HepG2 (cell line): ENCODE data around the gene HNRNPL. TPM values are rescaled to one million over a fixed set of nuclear protein-coding genes. Genes with fewer than 3 reads are reported as not detected.

ENCODE experiments used
- BATF2 ChIP-seq: sonication (generic); formaldehyde crosslinking; IDR thresholded peaks from 2 replicates; pipeline ENCODE4 v1.8.0; 2022; ENCODE audit warnings: mild to moderate bottlenecking, missing genetic modification reagents, moderate library complexity
- ETV6 ChIP-seq: sonication (generic); formaldehyde crosslinking; conservative IDR thresholded peaks from 2 replicates; pipeline ENCODE4 v1.4.0; 2020; ENCODE audit warnings: missing genetic modification reagents
- GATA4 ChIP-seq: sonication (generic); IDR thresholded peaks from 2 replicates; pipeline ENCODE4 v1.6.1; 2016; ENCODE audit warnings: antibody characterized with exemption, low read depth, borderline replicate concordance
- KAT7 ChIP-seq: IDR thresholded peaks from 2 replicates; pipeline ENCODE4 v1.6.1; 2018; ENCODE audit warnings: borderline replicate concordance, missing compliant biosample characterization
- KDM1A ChIP-seq: IDR thresholded peaks from 2 replicates; pipeline ENCODE4 v1.6.1; 2016; ENCODE audit warnings: missing compliant biosample characterization
- MTA3 ChIP-seq: sonication (generic); formaldehyde crosslinking; IDR thresholded peaks from 2 replicates; pipeline ENCODE4 v1.4.0; 2020; ENCODE audit warnings: missing genetic modification reagents
- NBN ChIP-seq: fragments of 450-650 bp; conservative IDR thresholded peaks from 2 replicates; pipeline ENCODE4 v1.6.1; 2017
- POLR2AphosphoS2 ChIP-seq: IDR thresholded peaks from 2 replicates; pipeline ENCODE4 v1.6.1; 2011; ENCODE audit warnings: low read depth, low read length, improper control_type of control experiment
- PREB ChIP-seq: sonication (generic); formaldehyde crosslinking; IDR thresholded peaks from 2 replicates; pipeline ENCODE4 v1.4.0; 2020; ENCODE audit warnings: missing genetic modification reagents
- SOX6 ChIP-seq, 2 experiments: fragments of 450-650 bp in 1 of 2; sonication (generic) in 1 of 2; formaldehyde crosslinking in 1 of 2; IDR thresholded peaks; 2 replicates each; pipeline versions ENCODE4 v1.4.0 to v1.6.1; 2017 to 2020; ENCODE audit warnings: antibody characterized with exemption in 1 of 2, mild to moderate bottlenecking in 1 of 2, missing genetic modification reagents in 1 of 2
- SRSF1 ChIP-seq: fragments of 200-400 bp; formaldehyde crosslinking; optimal IDR thresholded peaks from 2 replicates; pipeline ENCODE3; 2017; ENCODE audit warnings: mild to moderate bottlenecking, low read depth, low read length, moderate library complexity
- TEF ChIP-seq: sonication (generic); formaldehyde crosslinking; IDR thresholded peaks from 2 replicates; pipeline ENCODE4 v1.5.0; 2020; ENCODE audit warnings: missing genetic modification reagents
- YY1 ChIP-seq: IDR thresholded peaks from 2 replicates; pipeline ENCODE4 v1.6.1; 2011; ENCODE audit warnings: low read length, low read depth, moderate library complexity, mild to moderate bottlenecking; ENCODE audit not compliant: insufficient read depth, insufficient replicate concordance
- ZKSCAN1 ChIP-seq: fragments of 150-350 bp; IDR thresholded peaks from 2 replicates; pipeline ENCODE4 v1.6.1; 2014; ENCODE audit warnings: low read length
- ZMYM2 ChIP-seq: sonication (generic); formaldehyde crosslinking; IDR thresholded peaks from 2 replicates; pipeline ENCODE4 v1.8.0; 2022; ENCODE audit warnings: mild to moderate bottlenecking, missing genetic modification reagents
- ZNF333 ChIP-seq: sonication (generic); formaldehyde crosslinking; IDR thresholded peaks from 2 replicates; pipeline ENCODE4 v1.4.0; 2020; ENCODE audit warnings: mild to moderate bottlenecking, missing genetic modification reagents, borderline replicate concordance
- ZNF33B ChIP-seq: sonication (generic); formaldehyde crosslinking; IDR thresholded peaks from 2 replicates; pipeline ENCODE4 v1.5.1; 2020; ENCODE audit warnings: mild to moderate bottlenecking, missing genetic modification reagents
- ZNF367 ChIP-seq: sonication (generic); formaldehyde crosslinking; IDR thresholded peaks from 2 replicates; pipeline ENCODE4 v1.4.0; 2020; ENCODE audit warnings: missing genetic modification reagents, borderline replicate concordance
- ZNF607 ChIP-seq: sonication (generic); formaldehyde crosslinking; IDR thresholded peaks from 2 replicates; pipeline ENCODE4 v1.5.1; 2020; ENCODE audit warnings: missing genetic modification reagents, mild to moderate bottlenecking, borderline replicate concordance
- ZNF619 ChIP-seq: sonication (generic); formaldehyde crosslinking; IDR thresholded peaks from 2 replicates; pipeline ENCODE4 v1.4.0; 2020; ENCODE audit warnings: mild to moderate bottlenecking, missing genetic modification reagents
- ZNF747 ChIP-seq: sonication (generic); formaldehyde crosslinking; IDR thresholded peaks from 2 replicates; pipeline ENCODE4 v1.8.1; 2023; ENCODE audit warnings: missing genetic modification reagents, mild to moderate bottlenecking, borderline replicate concordance
- ZSCAN9 ChIP-seq: IDR thresholded peaks from 2 replicates; pipeline ENCODE4 v1.6.1; 2016; ENCODE audit warnings: borderline replicate concordance
- polyA plus RNA-seq, 8 experiments: library from polyadenylated mRNA; depleted of rRNA in 3 of 8; stranded (reverse) in 7 of 8; unstranded in 1 of 8; fragments of >200 nt; fragmentation: Illumina TruSeq in 4 of 8; extraction: Trizol in 4 of 8; gene quantifications; 2 replicates each; pipeline versions ENCODE4 v1.2.1 to v1.2.3, GENCODE V29; 2011 to 2016; ENCODE audit warnings: low read depth in 4 of 8, missing spikeins in 1 of 8, mixed read lengths in 1 of 8; ENCODE audit not compliant: insufficient read depth in 1 of 8
- total RNA-seq, 5 experiments: library from RNA; depleted of rRNA; stranded (reverse); fragments of >200 nt; fragmentation: Illumina TruSeq; extraction: Trizol; gene quantifications; 2 replicates each; pipeline ENCODE4 v1.2.3, GENCODE V29; 2016; ENCODE audit warnings: low read depth in 1 of 5
- TF ChIP-seq, protein P1 (sequence below): fragments of 450-650 bp; IDR thresholded peaks from 2 replicates; pipeline ENCODE4 v1.6.1; 2017
- TF ChIP-seq, protein P2 (sequence below): sonication (generic); formaldehyde crosslinking; IDR thresholded peaks from 2 replicates; pipeline ENCODE4 v1.5.1; 2020; ENCODE audit warnings: missing genetic modification reagents, mild to moderate bottlenecking, borderline replicate concordance

The HNRNPL gene
- total and polyA plus RNA-seq, 2 of the 13 experiments (the other 11 are each of a cell fraction or from before 2014, with no cell fraction given), result 156 to 278 TPM

DNA sequence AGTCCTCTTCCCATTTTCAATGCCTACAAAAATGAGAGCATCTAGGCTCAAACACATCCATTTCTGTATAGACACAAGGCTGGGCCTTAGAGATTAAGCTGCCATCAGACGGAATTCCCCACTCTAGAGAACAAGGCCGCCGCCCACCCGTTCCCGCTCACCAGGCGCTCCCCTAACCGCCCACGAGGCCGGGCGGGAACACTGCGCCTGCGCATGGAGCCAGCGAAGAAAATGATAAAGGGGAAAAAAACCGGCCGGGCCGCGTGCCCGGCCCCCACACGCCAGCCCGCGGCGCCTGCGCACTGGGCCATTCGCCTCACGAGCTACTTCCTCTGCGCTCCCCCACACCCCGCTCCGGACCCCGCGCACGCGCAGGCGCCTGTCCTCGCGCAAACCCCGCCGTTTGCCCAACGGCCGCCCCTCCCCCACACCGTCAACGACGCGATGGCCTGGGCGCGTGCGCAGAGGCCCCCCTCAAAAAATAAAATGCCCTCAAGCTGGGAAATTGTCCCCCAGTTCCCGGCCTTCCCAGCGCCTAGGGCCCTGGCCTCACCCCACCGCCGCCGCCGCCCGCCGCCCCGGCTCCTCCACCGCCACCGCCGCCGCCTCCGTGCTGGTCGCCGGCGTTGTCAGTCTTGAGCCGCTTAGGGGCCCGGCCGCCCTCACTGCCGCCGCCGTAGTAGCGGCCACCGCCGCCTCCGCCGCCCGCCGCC lies 483 bp downstream of the HNRNPL start (continued):
- TF ChIP-seq, protein P1, sequence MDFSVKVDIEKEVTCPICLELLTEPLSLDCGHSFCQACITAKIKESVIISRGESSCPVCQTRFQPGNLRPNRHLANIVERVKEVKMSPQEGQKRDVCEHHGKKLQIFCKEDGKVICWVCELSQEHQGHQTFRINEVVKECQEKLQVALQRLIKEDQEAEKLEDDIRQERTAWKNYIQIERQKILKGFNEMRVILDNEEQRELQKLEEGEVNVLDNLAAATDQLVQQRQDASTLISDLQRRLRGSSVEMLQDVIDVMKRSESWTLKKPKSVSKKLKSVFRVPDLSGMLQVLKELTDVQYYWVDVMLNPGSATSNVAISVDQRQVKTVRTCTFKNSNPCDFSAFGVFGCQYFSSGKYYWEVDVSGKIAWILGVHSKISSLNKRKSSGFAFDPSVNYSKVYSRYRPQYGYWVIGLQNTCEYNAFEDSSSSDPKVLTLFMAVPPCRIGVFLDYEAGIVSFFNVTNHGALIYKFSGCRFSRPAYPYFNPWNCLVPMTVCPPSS, result no peak
- no peak for TF ChIP-seq PREB (CRISPR knock-in tag)
- no peak for TF ChIP-seq ZNF619 (CRISPR knock-in tag)
- TF ChIP-seq SRSF1, result no peak
- peak; percentile 80; the same call in 1 of the 2 replicates for TF ChIP-seq BATF2 (CRISPR knock-in tag)
- no peak for TF ChIP-seq KAT7 (CRISPR knock-in tag)
- TF ChIP-seq POLR2AphosphoS2, result no peak
- no peak for TF ChIP-seq ZNF367
- TF ChIP-seq ZNF607 (CRISPR knock-in tag), result peak; percentile 58; the same call in 1 of the 2 replicates
- TF ChIP-seq ZKSCAN1, result no peak
- TF ChIP-seq, protein P2, sequence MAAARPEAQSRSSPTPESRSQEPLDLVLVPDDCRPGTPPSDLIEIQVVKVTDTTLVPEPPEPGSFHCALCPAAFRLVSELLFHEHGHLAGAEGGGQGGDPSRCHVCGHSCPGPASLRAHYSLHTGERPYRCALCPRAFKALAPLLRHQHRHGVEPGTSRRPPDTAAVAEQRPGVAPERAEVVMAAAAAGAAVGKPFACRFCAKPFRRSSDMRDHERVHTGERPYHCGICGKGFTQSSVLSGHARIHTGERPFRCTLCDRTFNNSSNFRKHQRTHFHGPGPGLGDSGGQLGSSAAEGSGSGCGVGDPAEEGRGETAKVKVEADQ (CRISPR knock-in tag), result peak; percentile 26; the same call in 1 of the 2 replicates
- no peak; the same call in 1 of the 2 replicates for TF ChIP-seq ETV6
- TF ChIP-seq SOX6 (IDR thresholded peaks at IDR 0.05), result no peak
- TF ChIP-seq SOX6 (CRISPR knock-in tag; IDR thresholded peaks at IDR 0.05), result no peak; the same call in 1 of the 2 replicates
- TF ChIP-seq YY1, result no peak
- no peak for TF ChIP-seq NBN
- peak; percentile 69; the same call in 1 of the 2 replicates for TF ChIP-seq ZSCAN9 (CRISPR knock-in tag)
- no peak for TF ChIP-seq ZNF33B
- no peak for TF ChIP-seq ZMYM2
- no peak for TF ChIP-seq ZNF747 (CRISPR knock-in tag)
- no peak for TF ChIP-seq TEF
- TF ChIP-seq ZNF333 (CRISPR knock-in tag), result no peak
- no peak for TF ChIP-seq GATA4
- no peak for TF ChIP-seq KDM1A (CRISPR knock-in tag)
- no peak for TF ChIP-seq MTA3 (CRISPR knock-in tag)
